ENCODE results near the gene LIG1. TPM values are rescaled to one million over a fixed set of nuclear protein-coding genes. Genes with fewer than 3 reads are reported as not detected.

LIG1 gene
- total and polyA plus RNA-seq, 9 donors = 12.3 to 36.2 (median 20.0) TPM

Other genes starting within 250 kb of the LIG1 start
- not detected for gene BSPH1, start 178.2 kb downstream of the LIG1 start, total RNA-seq
- not detected for gene BSPH1, start 178.2 kb downstream of the LIG1 start, polyA plus RNA-seq
- not detected for gene ELSPBP1, start 175.7 kb downstream of the LIG1 start, total RNA-seq
- under 1 TPM in 1 of 2 donors, not detected in 1; 0.55 TPM for gene ELSPBP1, start 175.7 kb downstream of the LIG1 start, polyA plus RNA-seq
- gene CABP5, start 126.3 kb downstream of the LIG1 start, total RNA-seq = not detected
- gene CABP5, start 126.3 kb downstream of the LIG1 start, polyA plus RNA-seq = not detected
- 1 to 10 TPM; 2.9 to 6.9 (median 4.9) TPM for gene PLA2G4C, start 59.5 kb downstream of the LIG1 start, total RNA-seq
- gene PLA2G4C, start 59.5 kb downstream of the LIG1 start, polyA plus RNA-seq = 10 to 100 TPM in 1 of 2 donors, 1 to 10 TPM in 1; 3.6 to 32.0 TPM
- gene ZSWIM9, start 336 bp upstream of the LIG1 start, total RNA-seq = 10 to 100 TPM in 1 of 7 donors, 1 to 10 TPM in 6; 3.2 to 11.9 (median 7.8) TPM
- gene ZSWIM9, start 336 bp upstream of the LIG1 start, polyA plus RNA-seq = 1 to 10 TPM; 6.1 to 7.5 TPM
- gene CARD8, start 85.6 kb upstream of the LIG1 start, total RNA-seq = 10 to 100 TPM; 10.0 to 36.0 (median 24.9) TPM
- gene CARD8, start 85.6 kb upstream of the LIG1 start, polyA plus RNA-seq = 10 to 100 TPM; 20.8 to 48.0 TPM
- gene ZNF114, start 99.7 kb upstream of the LIG1 start, total RNA-seq = under 1 TPM in 5 of 7 donors, not detected in 2; 0.20 to 0.71 (median 0.67) TPM
- 1 to 10 TPM in 1 of 2 donors, under 1 TPM in 1; 0.19 to 1.1 TPM for gene ZNF114, start 99.7 kb upstream of the LIG1 start, polyA plus RNA-seq
- 100 to 1,000 TPM in 5 of 7 donors, 10 to 100 TPM in 2; 23.2 to 148 (median 120) TPM for gene EMP3, start 155.2 kb upstream of the LIG1 start, total RNA-seq
- 100 to 1,000 TPM in 1 of 2 donors, 10 to 100 TPM in 1; 92.5 to 163 TPM for gene EMP3, start 155.2 kb upstream of the LIG1 start, polyA plus RNA-seq
- gene TMEM143, start 193.6 kb upstream of the LIG1 start, total RNA-seq = 1 to 10 TPM; 3.3 to 9.7 (median 7.7) TPM
- gene TMEM143, start 193.6 kb upstream of the LIG1 start, polyA plus RNA-seq = 1 to 10 TPM; 4.1 to 6.0 TPM
- not detected for gene SYNGR4, start 194.0 kb upstream of the LIG1 start, total RNA-seq
- gene SYNGR4, start 194.0 kb upstream of the LIG1 start, polyA plus RNA-seq = not detected
- gene KDELR1, start 221.2 kb upstream of the LIG1 start, total RNA-seq = 100 to 1,000 TPM in 6 of 7 donors, 10 to 100 TPM in 1; 94.0 to 202 (median 170) TPM
- gene KDELR1, start 221.2 kb upstream of the LIG1 start, polyA plus RNA-seq = 100 to 1,000 TPM; 180 to 333 TPM
- under 1 TPM in 6 of 7 donors, not detected in 1; 0.10 to 0.32 (median 0.18) TPM for gene GRIN2D, start 223.3 kb upstream of the LIG1 start, total RNA-seq
- gene GRIN2D, start 223.3 kb upstream of the LIG1 start, polyA plus RNA-seq = under 1 TPM; 0.12 TPM

Measured in ovary (tissue), 9 donors.